OCI-M1 (cell line): Measurements from ENCODE around the gene WTAP.
"Not testable (repeated sequence)": the region's sequence is repeated elsewhere in the genome, so short reads cannot be mapped to it uniquely, and the experiment has no call there.

ENCODE experiments used
- DNase-seq: peaks from one replicate; lab custom pipeline; 2025; lab: John Stamatoyannopoulos, UW

The WTAP gene

GRCh38 chr6:159729598-159730331 is 2.5 kb downstream of the WTAP start:
- DNase-seq = no peak

- DNase-seq = no peak
These were observed 3.0 kb downstream of the WTAP start for GRCh38 chr6:159730332-159730676.

- not testable (repeated sequence) for DNase-seq
These were observed 5.2 kb downstream of the WTAP start for GRCh38 chr6:159732550-159732949.

GRCh38 chr6:159733395-159733794 is 6.1 kb downstream of the WTAP start:
- DNase-seq = not testable (repeated sequence)

GRCh38 chr6:159736908-159737307 is 9.6 kb downstream of the WTAP start:
- no peak for DNase-seq

GRCh38 chr6:159739341-159739740 is 12.0 kb downstream of the WTAP start:
- no peak for DNase-seq

GRCh38 chr6:159742165-159742564 is 14.9 kb downstream of the WTAP start:
- DNase-seq = no peak

GRCh38 chr6:159745081-159745480 is 17.8 kb downstream of the WTAP start:
- no peak for DNase-seq

- DNase-seq = no peak
These were observed 19.5 kb downstream of the WTAP start for GRCh38 chr6:159746759-159747158.

- not testable (repeated sequence) for DNase-seq
These were observed 20.8 kb downstream of the WTAP start for GRCh38 chr6:159748127-159748526.

GRCh38 chr6:159751448-159751847 is 24.1 kb downstream of the WTAP start:
- DNase-seq = no peak

- no peak for DNase-seq
These were observed 26.0 kb downstream of the WTAP start for GRCh38 chr6:159753081-159753872.

GRCh38 chr6:159754401-159754800 is 27.1 kb downstream of the WTAP start:
- no peak for DNase-seq

- no peak for DNase-seq
These were observed 27.9 kb downstream of the WTAP start for GRCh38 chr6:159754959-159755914.

- DNase-seq = no peak
These were observed 29.2 kb downstream of the WTAP start for GRCh38 chr6:159756508-159756907.

GRCh38 chr6:159758031-159759001 is 31.0 kb downstream of the WTAP start:
- no peak for DNase-seq

- peak; percentile 70 for DNase-seq
These were observed 32.3 kb downstream of the WTAP start for GRCh38 chr6:159759645-159760044.

GRCh38 chr6:159760602-159761057 is 33.3 kb downstream of the WTAP start:
- DNase-seq = no peak

GRCh38 chr6:159761129-159761872 is 34.0 kb downstream of the WTAP start:
- peak; percentile 79 for DNase-seq
